CD1c-positive myeloid dendritic cell (primary cell): ENCODE data around the gene SCNN1B.
"Not testable (repeated sequence)": the region's sequence is repeated elsewhere in the genome, so short reads cannot be mapped to it uniquely, and the experiment has no call there.

Source experiments
- DNase-seq: peaks from one replicate; pipeline ENCODE4 v3.0.0-alpha.2; 2016; ENCODE audit errors: extremely low spot score

Gene SCNN1B

DNA sequence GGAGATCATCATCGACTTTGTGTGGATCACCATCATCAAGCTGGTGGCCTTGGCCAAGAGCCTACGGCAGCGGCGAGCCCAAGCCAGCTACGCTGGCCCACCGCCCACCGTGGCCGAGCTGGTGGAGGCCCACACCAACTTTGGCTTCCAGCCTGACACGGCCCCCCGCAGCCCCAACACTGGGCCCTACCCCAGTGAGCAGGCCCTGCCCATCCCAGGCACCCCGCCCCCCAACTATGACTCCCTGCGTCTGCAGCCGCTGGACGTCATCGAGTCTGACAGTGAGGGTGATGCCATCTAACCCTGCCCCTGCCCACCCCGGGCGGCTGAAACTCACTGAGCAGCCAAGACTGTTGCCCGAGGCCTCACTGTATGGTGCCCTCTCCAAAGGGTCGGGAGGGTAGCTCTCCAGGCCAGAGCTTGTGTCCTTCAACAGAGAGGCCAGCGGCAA, 78.4 kb downstream of the SCNN1B start:
- DNase-seq, result no peak

DNA sequence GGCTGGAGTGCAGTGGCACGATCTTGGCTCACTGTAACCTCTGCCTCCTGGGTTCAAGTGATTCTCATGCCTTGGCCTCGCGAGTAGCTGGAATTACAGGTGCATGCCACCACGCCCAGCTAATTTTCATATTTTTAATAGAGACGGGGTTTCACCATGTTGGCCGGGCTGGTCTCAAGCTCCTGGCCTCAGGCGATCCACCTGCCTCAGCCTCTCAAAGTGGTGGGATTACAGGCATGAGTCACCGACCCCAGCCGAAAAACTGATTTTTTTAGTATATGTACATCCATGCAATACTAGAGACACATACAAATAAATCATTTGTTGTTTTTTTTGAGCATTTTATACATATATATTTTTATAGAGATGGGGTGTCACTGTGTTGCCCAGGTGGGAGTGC, 79.6 kb downstream of the SCNN1B start:
- not testable (repeated sequence) for DNase-seq

DNA sequence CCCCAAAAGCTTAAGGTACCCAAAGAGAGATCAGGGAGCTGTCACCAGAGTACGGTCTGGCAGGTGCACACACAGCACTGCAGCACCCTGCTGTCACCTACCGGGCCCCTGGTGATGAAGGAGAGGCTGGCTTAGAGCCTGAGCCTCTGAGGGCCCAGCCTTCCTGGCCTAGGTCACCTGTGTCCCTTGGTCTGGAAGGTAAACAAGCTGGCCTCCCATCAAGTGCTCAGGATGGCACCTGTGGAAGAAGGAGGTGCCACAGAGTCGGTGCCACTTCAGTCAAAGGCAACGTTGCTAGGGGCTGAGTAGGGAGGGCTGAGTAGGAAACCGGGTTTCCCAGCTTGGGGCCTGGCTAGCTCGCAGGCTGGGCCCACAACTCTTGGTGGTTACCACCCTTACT, 80.2 kb downstream of the SCNN1B start:
- no peak for DNase-seq

DNA sequence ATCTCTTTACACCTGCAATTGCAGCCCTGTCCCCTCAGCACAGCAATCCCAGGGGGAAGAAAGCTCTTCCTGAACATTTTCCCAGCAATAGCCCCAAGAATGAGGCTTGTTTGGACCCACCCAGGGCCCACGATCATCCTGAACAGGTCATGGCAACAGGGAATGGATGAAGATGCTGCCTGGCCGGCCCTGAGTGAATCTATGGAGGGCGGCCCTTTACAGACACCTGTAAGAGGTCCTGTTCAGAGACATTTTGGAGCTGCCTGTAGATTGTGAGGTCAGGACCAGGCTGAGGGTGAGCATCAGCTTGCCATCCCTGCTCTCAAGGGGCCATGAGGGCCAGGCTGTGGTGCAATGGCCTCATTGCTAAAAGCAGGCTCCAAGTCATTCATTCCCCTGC, 81.8 kb downstream of the SCNN1B start:
- no peak for DNase-seq

DNA sequence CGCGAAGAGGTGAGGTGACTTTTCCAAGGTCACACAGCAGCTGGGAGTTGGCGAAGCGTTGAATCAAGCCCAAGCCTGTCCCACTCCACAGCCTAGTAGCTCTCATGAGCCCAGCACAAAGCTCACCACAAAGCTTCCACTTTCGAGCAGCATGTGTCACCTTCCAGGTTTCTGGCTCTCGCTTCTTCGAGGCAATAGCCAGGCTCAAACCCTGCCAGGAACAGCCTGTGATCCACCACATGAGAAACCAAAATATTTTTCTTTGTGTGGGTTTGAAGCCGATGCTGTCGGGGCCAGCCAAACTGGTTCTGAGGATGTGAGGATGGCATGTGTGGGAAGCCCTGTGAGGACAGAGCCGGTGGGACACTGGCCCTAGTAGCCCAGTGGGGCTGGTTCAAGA, 82.8 kb downstream of the SCNN1B start:
- no peak for DNase-seq

DNA sequence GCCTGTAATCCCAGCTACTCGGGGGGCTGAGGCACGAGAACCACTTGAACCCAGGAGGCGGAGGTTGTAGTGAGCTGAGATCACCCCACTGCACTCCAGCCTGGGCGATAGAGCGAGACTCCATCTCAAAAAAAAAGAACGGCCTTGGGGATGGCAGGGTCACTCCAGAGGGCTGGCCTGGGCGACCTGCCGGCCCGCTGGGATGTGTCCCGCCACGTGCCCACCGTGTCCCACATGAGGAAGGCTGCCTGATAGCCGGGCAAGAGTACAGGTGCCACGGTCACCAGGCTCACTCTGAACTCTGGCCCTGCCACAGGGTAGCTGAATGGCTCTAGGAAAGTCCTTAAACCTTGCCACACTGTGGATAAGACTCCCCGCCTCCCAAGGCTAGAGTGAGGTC, 83.3 kb downstream of the SCNN1B start:
- no peak for DNase-seq

DNA sequence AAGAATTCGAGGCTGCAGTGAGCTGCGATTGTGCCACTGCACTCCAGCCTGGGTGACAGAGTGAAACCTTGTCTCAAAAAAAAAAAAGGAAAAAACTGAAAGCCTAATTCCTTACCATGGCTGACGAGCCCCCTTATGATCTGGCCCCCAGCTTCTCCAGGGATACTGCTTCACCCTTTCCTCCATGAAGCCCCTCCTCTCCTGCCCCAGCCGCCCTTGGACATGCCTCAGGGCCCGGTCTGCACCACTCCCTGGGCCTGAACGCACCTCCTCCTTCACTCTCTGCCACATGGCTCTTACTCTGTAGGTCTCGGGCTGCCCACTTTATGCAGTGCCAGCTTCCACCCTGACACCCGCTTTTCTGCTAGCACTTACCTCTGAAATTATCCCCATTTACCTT, 85.6 kb downstream of the SCNN1B start:
- no peak for DNase-seq

DNA sequence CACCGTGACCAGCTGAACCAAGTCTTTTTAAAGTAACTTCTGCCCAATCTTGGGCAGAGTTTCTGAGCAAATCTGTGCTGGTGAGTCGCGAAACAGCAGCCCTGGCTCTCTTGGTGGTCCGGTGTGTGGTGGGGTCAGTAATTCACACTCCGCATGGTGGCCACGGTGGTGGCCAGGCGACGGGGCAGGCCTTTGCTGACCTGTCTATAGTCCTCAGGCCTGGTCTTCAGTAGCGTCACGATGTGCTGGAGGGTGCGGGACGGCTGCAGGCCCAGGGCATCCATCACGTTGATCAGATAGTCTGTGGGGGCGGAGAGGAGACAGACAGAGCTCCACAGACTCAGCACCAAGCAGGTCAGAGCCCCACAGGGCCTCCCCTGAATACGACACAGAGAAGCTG, 86.7 kb downstream of the SCNN1B start:
- no peak for DNase-seq

DNA sequence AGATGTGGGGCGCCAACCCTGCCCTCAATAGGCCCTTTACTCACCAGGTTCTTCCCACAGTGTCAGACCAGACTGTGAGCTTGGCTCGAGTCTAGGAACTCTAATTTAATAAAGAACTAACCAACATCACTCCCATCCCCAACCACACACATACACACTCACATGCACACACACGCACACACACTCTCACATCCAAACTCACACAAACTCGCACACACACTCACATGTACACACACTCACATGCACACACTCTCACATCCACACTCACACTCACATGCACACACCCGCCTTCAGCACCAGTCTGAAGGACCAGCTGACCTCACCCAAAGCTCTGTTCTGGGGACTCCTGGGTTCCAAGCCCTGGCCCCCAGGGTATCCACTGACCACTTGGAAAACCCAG, 87.1 kb downstream of the SCNN1B start:
- DNase-seq, result no peak

DNA sequence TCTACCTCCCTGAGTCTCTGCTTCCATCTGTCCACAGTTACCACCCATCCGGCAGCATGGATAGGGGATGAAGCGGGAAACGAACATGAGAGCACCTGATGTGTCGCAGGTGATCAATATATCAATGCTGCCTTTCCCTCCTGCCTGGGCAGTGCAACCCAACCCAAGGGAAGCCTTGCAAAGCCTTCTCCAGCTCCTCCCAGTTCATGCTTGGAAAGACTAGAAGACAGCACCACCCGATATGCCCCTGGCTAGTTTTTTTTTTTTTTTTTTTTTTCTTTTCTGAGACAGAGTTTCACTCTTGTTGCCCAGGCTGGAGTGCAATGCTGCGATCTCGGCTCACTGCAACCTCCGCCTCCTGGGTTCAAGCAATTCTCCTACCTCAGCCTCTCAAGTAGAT, 87.8 kb downstream of the SCNN1B start:
- not testable (repeated sequence) for DNase-seq

DNA sequence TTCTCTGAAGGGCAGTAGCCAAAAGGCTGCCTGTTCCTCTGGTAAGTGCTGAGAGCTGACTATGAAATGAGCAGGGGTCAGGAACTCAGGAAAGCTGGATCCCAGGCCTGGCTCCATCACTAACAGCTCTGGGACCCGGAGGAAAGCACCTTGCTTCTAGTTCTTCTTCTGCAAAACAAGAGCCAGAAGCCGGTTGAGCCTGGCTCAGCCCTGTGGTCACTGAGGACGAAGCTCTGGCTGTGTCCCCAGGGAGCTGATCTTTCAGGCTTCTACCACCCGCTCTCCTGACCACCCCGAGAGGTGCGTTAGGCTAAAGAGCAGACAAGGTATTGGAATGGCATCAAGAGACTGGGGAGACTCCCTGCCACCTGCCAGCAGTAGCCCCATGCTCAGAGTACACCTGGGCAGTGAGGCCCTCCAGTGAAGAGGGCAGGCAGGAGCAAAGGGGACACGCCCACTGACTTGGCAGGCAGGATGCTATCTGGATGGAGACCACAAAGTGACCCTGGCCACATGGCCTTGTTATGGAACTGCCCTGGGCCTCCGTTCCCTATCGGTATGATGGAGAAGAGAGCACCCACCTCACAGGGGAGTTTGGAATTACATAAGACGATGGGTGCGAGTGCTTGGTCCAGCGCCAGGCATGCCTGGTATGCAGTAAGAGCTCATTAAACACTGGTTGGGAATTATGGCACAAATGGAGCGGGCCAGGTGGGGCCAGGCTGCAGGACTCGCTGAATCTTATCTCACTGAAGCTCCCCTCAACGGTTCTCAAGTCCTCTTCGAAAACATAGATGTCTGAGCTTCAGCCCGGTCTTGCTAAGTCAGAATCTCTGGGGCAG, 89.5 kb downstream of the SCNN1B start:
- DNase-seq, result no peak

DNA sequence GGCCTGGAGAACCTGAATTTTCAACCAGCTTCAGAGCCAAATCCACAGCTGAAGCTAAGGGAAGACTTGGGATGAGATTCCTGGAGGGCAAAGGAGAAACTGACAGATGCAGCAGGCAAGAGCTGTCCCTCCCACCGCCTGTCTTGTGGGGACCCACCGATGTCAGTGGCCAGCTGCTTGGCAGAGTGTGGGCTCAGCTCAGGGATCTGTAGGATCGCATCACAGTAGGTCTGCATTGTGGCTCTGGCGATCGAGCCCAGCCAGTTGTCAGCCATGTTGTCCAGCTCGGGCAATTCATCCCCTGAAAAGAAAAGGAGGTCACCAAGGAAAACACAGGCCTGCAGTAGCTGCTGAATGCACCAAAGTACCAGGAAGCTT, 90.1 kb downstream of the SCNN1B start:
- DNase-seq, result no peak

DNA sequence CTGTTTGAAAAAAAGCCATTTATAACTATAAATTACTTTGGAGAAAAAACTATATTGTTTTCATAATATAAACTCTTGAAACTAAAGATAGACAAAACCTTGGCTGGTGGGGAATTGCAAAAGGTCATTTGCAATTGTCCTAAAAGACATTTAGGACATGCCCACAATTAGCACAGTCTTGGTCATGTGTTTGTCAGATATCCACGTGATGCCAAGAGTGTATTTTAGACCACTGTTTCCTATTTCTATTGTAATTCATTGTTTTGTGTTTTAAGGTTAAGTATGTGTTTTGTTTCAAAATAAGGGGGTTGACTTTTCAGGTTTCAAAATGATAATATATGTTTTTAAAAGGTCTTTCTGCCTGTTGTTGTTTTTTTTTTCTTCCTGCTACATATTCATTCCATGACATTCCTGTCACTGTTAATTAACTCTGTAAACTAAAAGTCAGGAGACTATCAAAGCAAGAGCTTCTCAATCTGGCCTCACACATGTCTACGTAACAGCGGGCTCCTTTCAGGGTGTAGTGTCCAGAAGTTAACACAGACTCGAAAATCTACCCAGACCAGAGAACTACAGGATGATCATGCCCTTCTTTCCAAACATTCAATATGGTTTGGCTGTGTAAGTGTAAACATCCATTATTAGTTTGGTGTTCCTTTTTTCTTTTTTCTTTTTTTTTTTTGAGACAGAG, 92.2 kb downstream of the SCNN1B start:
- DNase-seq, result no peak

DNA sequence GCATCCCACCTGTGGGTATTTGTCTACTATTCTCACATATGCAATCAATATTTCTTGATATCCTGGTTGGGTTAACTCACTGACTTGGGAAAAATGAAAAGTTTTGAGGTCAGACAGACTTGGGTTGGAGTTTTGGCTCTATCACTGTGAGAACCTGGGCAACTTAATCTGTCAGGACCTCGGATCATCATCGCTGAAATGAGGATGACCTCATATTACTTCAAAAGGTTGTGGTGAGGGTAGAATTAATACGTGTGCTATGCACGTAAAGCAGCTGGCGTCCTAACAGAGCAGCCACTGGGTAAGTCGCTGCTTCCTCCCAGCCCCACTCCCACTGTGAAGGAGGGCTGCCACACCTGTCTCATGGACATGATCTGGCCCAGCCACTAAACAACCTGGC, 93.6 kb downstream of the SCNN1B start:
- no peak for DNase-seq

DNA sequence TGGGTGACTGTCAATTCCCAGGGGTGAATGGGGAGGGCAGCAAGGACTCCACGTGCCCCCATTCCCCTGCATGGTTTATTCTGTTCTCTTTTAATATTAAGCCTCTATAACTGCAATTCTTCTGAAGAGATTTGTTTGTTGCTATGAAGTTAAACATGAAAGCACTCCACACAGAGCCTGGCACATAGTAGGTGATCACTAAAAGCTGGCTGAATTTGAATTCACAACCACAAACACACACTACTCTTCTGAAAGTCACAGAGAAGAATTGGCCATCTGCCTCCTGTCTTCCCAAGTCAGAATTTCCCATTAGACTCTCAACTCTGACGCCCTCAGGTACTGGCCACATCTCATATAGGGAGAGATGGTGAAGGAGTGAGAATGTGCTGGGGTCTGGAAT, 95.4 kb downstream of the SCNN1B start:
- no peak for DNase-seq

DNA sequence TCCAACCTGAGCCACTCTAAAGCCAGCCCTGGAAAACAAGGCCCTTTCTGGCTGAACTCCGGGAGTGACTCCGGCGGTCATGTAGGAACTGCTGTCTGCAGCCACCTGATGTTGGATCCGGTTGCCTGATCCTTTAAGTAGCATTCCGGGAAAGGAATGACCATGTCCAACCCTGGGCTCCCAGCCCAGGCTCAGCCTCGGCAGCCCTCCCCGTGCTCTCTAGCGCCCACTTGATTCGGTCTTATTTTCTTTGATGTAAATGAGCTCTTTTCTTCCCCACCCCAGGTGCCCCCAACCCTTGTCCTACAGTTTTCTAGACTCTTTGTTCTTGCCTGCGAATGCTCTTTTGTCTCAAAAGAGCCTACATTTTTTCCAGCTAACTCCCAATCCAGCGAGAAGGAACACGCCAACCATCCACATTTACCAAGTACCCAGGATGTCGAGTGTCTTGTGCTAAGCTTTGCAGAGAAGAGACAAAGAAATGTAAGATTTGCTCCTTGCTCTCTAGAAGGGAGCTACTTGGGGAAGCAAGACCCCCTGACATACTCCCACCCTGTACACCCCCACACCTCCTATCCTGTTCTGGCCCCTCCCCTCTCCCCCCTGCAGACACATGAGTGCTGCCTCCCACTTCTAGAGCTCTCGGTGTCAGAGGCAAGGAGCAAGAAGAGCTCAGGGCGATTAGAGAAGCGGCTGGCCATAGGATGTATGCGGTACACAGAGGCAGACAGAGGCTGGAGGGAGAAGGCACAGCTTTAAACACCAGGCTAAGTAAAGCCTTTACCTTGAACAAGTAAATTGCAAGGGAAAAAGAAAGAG, 97.1 kb downstream of the SCNN1B start:
- no peak for DNase-seq

DNA sequence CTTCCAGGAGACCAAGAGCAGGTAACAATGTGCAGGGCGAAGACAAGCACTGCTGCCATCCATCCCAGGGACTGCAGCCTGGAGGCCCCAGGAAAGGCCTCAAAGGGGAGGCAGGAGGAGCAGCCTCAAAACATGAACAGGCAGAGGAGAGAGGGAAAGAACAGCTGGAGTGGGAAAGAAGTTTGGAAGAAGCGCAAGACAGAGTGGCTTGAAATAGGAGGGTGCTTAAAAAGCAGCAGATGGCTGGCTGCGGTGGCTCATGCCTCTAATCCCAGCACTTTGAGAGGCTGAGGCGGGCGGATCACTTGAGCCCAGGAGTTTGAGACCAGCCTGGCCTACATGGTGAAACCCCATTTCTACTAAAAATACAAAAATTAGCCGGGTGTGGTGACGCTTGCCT, 98.3 kb downstream of the SCNN1B start:
- DNase-seq, result not testable (repeated sequence)

DNA sequence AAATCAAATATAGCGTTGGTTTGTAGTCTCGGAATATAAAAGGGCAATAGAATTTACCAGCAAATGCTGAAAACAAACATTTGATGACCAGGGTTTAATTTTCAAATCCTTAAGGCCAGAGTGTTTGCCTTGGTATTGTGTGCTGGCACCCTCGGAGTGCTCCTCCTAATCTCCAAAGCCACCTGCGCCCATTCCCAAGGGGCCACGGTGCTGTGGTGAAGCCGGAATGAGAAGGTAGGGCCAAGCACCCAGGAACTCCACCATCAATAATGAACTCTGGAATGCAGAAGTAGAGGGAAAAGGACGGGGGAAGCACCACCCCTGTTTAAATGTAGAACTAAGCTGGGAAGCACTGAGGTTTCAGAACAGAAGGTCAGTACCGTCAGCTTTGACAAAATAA, 99.0 kb downstream of the SCNN1B start:
- DNase-seq, result no peak

DNA sequence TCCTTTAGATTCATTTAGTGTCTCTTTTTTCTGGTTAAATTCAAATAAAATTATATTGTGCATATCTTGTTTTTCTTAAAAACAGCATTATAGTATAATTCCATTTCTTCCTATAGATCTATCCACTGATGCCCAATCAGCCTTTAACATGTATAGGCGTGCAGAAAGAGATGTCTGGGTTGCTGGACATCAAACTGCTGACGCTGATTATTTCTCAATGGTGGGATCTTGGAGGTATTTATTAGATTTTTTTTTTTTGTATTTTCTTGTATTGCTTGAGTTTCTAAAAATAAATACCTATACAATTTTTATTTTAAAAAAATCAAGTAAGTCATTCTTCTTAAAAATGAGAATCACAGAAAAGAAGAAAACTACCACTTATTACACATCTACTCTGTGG, 100.0 kb downstream of the SCNN1B start:
- no peak for DNase-seq

DNA sequence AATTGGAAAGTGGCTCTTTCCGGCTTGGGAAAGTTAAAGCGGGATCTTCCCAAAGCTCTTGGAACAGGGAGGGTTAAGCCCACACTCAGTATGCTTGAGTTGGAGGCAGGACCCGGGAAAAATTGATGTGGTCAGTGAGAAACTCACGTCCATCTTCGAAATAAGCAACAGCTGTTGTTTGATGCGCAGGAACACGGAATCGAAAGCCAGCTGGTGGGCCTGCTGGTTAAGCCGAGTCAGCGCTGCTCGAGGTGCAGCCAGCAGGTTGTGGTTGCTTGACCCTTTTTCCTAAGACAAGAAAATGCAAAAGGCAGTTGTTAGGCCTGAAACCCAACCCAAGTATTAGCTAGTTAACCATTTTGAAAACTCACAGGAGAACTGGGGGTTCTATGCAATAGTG, 101.4 kb downstream of the SCNN1B start:
- no peak for DNase-seq

DNA sequence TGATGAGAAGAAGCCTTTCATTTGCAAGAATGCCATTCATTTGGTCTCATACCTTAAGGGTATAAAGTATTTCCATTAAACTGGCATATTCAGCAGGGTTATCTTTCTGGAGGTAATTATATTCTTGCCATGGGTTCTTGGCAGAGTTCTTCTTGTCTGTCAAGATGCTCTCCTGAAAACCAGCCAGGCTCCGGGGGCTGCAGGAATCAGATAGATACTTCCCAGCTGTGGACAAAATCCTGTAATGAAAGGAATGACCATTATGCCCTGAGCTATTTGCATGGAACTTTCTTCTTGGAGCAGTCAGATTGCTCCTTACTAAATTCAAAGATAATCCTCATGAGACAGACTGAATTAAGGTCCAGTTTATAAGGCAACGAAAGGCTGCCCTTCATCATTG, 103.9 kb downstream of the SCNN1B start:
- no peak for DNase-seq

DNA sequence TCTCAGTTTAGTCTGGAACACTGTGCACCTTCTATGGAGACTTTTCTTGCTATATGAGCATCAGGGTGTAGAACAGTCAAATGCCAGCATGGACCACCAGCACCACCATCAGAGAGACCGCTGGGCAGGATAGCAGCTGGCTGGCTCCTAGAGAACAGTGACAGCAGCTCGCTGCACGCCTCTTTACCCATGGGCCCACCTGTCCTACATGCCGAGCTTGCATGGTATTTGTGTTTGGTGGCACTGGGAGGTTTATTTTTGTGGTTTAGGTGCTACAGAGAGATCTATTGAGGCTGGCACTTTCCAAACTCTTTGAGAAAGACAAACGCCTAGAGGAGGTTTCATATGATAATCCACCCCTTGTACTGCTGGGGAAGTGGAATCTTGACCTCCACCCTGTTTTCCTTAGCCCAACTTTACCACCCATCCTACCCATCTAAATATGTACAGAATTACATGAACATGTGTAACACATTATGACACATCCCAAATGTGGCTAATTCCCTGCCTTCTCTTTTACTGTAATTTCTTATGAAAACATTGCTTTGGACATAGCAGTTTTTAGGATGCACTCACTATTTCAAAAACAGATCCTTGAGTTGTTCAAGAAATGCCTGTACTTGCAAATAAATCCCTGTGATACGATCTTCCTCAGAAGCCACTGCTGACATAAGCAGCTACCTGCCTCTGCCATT, 104.6 kb downstream of the SCNN1B start:
- no peak for DNase-seq
